Calu3 (cell line): Measurements from ENCODE around the gene TMEM243. TPM values are rescaled to one million over a fixed set of nuclear protein-coding genes. Genes with fewer than 3 reads are reported as not detected.

Experiments used
- BruUV-seq: library from RNA; stranded (reverse); fragments of 400-500 nt; replicated peaks from 2 replicates; lab custom pipeline; 2021; lab: Mats Ljungman, UMichigan
- CTCF ChIA-PET: fragments of 300-600 bp; sonication (Branson Sonifier 250); formaldehyde crosslinking; loops from one replicate; lab custom pipeline; 2022; ENCODE audit warnings: antibody characterized with exemption; lab: Charles Lee
- DNase-seq: peaks from one replicate; pipeline ENCODE4 v3.0.0; 2022
- H3K27ac Mint-ChIP-seq: one replicate; pipeline ENCODE4 v1.8.0; 2022; ENCODE audit warnings: mixed read lengths; ENCODE audit not compliant: unreplicated experiment
- H3K27me3 Mint-ChIP-seq: one replicate; pipeline ENCODE4 v1.8.0; 2022; ENCODE audit warnings: mixed read lengths; ENCODE audit not compliant: unreplicated experiment
- H3K36me3 Mint-ChIP-seq: one replicate; pipeline ENCODE4 v1.8.0; 2022; ENCODE audit warnings: mild to moderate bottlenecking, moderate library complexity, mixed read lengths; ENCODE audit not compliant: insufficient read depth, unreplicated experiment
- H3K4me1 Mint-ChIP-seq: one replicate; pipeline ENCODE4 v1.8.0; 2022; ENCODE audit warnings: mild to moderate bottlenecking, low read depth, mixed read lengths; ENCODE audit not compliant: unreplicated experiment
- H3K4me3 Mint-ChIP-seq: one replicate; pipeline ENCODE4 v1.8.0; 2022; ENCODE audit warnings: mild to moderate bottlenecking, low read depth, moderate library complexity, mixed read lengths; ENCODE audit not compliant: unreplicated experiment
- H3K9me3 Mint-ChIP-seq: one replicate; pipeline ENCODE4 v1.8.0; 2022; ENCODE audit warnings: low read depth, mixed read lengths; ENCODE audit not compliant: unreplicated experiment
- CTCF ChIP-seq: fragments of 200-600 bp; IDR thresholded peaks from one replicate; pipeline ENCODE4 v1.8.0; 2022; ENCODE audit warnings: antibody characterized with exemption; ENCODE audit not compliant: unreplicated experiment
- intact Hi-C: fragments of 100-400 bp; cut with micrococcal nuclease; formaldehyde crosslinking; loops from one replicate; pipeline ENCODE4 v1.10.0; 2022; ENCODE audit not compliant: unreplicated experiment
- total RNA-seq: library from RNA; stranded (reverse); gene quantifications from 2 replicates; pipeline ENCODE4 v1.2.3, GENCODE V29; 2022

TMEM243 gene
- total RNA-seq, 1 experiment from 2014 or later: 23.2 TPM

DNA sequence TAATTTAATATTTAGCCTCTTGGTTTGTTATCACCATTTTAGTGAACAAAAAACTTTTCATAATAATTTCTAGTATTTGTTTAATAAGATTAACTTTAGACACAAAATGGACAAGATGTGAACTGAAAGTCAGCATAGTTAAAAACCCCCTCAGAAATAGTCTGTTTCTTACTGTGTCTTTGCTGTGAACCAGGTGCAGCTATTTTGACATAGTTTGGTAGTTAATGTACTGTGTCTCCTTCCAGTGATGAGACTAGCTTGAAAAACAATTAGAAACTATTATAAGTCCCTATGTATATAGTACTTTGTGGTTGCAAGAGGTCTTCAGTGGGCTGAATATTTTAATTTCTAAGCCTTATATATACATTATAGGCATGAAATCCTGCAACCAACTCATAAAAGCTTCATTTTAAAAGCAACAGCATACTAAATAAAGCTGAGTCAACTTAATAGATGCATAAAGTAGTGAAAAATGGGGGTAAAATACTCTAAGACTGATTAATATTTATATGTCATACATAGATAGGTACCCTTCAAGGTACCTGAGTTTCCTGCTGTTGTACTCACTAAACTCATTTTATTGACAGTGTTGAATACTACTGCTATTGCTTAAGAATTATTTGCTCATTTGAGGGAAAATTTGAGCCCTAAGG is 48.1 kb downstream of the TMEM243 start:
- H3K36me3 Mint-ChIP-seq: peaks cover 27% of the 10 kb centered on the region
- CTCF ChIA-PET: no interaction called here
- TF ChIP-seq CTCF: no peak

DNA sequence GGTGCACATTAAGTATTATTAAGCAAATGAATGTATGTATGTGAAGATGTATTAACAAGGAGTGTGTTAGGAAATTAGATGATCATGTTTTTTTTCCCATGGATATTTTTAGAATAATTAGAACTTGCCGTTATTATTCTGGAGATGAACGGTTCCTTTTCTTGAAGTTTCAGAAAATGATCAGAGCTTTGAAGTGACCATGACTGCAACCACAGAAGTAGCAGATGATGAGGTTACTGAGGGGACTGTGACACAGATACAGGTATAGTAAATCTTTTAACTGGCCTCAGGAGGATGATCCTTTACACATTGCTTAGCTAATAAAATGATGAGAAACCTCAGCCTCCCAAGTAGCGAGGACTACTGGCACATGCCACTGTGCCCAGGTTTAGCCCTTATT is 48.7 kb downstream of the TMEM243 start:
- H3K4me1 Mint-ChIP-seq: no peaks in the 10 kb centered on the region
- H3K4me3 Mint-ChIP-seq: no peak overlapping the region
- intact Hi-C loops: no loop called here
- BruUV-seq: no TSS peak
- peaks cover 29% of the 10 kb centered on the region for H3K36me3 Mint-ChIP-seq
- H3K27ac Mint-ChIP-seq: no peak overlapping the region
- no peak for DNase-seq
- no peaks in the 10 kb centered on the region for H3K27me3 Mint-ChIP-seq
- H3K9me3 Mint-ChIP-seq: no peaks in the 10 kb centered on the region
- TF ChIP-seq CTCF: no peak
- CTCF ChIA-PET: no interaction called here

More for the DNA sequence above, 48.1 kb downstream of the TMEM243 start:
- BruUV-seq: no TSS peak
- no peak for DNase-seq
- Mint-ChIP-seq H3K4me3 (no peak overlapping the region), H3K9me3 (no peaks in the 10 kb centered on the region), H3K4me1 (no peaks in the 10 kb centered on the region), H3K27ac (no peak overlapping the region), H3K27me3 (no peaks in the 10 kb centered on the region)
- intact Hi-C loops: no loop called here

- no peak for DNase-seq
- CTCF ChIA-PET: no interaction called here
- no peak for TF ChIP-seq CTCF
- H3K27me3 Mint-ChIP-seq: no peaks in the 10 kb centered on the region
- H3K27ac Mint-ChIP-seq: no peak overlapping the region
- intact Hi-C loops: no loop called here
- H3K36me3 Mint-ChIP-seq: peaks cover 15% of the 10 kb centered on the region
- no peaks in the 10 kb centered on the region for H3K9me3 Mint-ChIP-seq
- peaks cover 8% of the 10 kb centered on the region for H3K4me1 Mint-ChIP-seq
- no TSS peak for BruUV-seq
- H3K4me3 Mint-ChIP-seq: no peak overlapping the region
Observed at GRCh38 chr7:87164433-87164832, 55.1 kb downstream of the TMEM243 start.

GRCh38 chr7:87159538-87159937 is 60.0 kb downstream of the TMEM243 start:
- no peaks in the 10 kb centered on the region for H3K36me3 Mint-ChIP-seq
- peaks cover 8% of the 10 kb centered on the region for H3K4me1 Mint-ChIP-seq
- CTCF ChIA-PET: no interaction called here
- no peak overlapping the region for H3K27ac Mint-ChIP-seq
- no peaks in the 10 kb centered on the region for H3K27me3 Mint-ChIP-seq
- H3K4me3 Mint-ChIP-seq: no peak overlapping the region
- BruUV-seq: no TSS peak
- TF ChIP-seq CTCF: no peak
- H3K9me3 Mint-ChIP-seq: no peaks in the 10 kb centered on the region
- no peak for DNase-seq
- intact Hi-C loops: loop anchor here (10.0 kb wide), 1 partner anchor 315 kb away; no protein-coding TSS in a partner anchor
